Measurements from ENCODE around the gene MRPS21. TPM values are rescaled to one million over a fixed set of nuclear protein-coding genes. Genes with fewer than 3 reads are reported as not detected.

Gene MRPS21
- total RNA-seq, 1 donor from 2014 or later, result 65.0 TPM

DNA sequence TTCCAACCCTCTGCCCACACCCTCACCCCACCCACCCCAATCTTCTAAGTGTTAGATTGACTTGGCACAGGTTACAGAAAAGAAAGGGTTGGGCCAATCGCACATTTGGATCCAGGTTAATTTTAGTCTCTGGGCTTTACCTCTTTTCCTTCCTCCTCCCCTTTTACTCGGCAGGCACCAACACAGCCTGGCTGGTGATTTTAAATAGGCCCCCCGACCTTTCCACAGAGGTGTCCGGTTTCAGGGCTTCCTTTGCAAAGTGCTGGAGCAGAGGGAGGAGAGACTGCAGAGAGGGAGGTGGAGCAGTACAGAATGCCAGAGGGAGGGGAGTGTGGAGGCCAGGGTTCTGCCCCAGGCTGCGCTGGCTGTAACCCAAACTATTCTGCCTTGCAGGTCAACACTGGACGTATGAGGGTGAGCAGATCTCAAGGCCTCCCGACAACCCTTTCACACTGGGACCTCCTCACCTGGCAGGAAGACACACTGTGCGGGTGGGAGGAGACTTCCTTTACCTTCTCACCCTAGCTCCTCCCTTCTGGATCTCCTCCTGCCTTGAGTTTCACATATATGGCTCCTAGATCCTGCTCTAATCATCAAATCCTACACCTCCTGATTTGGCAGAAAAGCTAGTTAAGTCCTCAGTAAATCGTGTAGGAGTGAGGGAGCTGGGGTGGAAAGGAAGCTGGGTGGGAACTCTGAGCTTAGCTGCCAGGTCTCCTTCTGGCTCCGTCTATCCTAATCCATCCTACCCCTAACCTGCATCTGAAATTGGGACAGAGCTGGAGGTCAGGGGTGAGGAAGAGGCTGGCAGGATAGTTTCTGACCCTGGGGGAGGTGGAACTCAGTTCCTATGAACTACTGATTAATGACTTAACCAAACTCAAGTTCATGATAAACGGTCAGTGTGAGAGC is 33.6 kb upstream of the MRPS21 start:
- TF ChIP-seq EZH2 (IDR thresholded peaks at IDR 0.05; ENCODE audit: insufficient read depth, low read length), result no peak
- TF ChIP-seq, protein P1, sequence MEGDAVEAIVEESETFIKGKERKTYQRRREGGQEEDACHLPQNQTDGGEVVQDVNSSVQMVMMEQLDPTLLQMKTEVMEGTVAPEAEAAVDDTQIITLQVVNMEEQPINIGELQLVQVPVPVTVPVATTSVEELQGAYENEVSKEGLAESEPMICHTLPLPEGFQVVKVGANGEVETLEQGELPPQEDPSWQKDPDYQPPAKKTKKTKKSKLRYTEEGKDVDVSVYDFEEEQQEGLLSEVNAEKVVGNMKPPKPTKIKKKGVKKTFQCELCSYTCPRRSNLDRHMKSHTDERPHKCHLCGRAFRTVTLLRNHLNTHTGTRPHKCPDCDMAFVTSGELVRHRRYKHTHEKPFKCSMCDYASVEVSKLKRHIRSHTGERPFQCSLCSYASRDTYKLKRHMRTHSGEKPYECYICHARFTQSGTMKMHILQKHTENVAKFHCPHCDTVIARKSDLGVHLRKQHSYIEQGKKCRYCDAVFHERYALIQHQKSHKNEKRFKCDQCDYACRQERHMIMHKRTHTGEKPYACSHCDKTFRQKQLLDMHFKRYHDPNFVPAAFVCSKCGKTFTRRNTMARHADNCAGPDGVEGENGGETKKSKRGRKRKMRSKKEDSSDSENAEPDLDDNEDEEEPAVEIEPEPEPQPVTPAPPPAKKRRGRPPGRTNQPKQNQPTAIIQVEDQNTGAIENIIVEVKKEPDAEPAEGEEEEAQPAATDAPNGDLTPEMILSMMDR (IDR thresholded peaks at IDR 0.05; ENCODE audit: insufficient read depth, low read depth, low read length), result no peak
- Mint-ChIP-seq H3K27ac (ENCODE audit: unreplicated experiment) (peak overlapping the region; percentile 11), H3K4me1 (ENCODE audit: low read depth, unreplicated experiment) (peaks cover 49% of the 10 kb centered on the region), H3K9me3 (ENCODE audit: unreplicated experiment) (no peaks in the 10 kb centered on the region), H3K27me3 (ENCODE audit: low read depth, unreplicated experiment) (no peaks in the 10 kb centered on the region), H3K4me3 (ENCODE audit: unreplicated experiment) (peak overlapping the region; percentile 77), H3K36me3 (ENCODE audit: low read depth, unreplicated experiment) (no peaks in the 10 kb centered on the region)
- H2AFZ ChIP-seq (ENCODE audit: low read depth, low read length), result no peak overlapping the region
- peaks cover 8% of the 10 kb centered on the region for H3K36me3 ChIP-seq (ENCODE audit: insufficient read depth, low read length)
- H3K4me1 ChIP-seq (ENCODE audit: insufficient read depth, low read length), result peaks cover 25% of the 10 kb centered on the region
- H3K9me3 ChIP-seq (ENCODE audit: insufficient read depth, low read depth, low read length), result no peaks in the 10 kb centered on the region
- DNase-seq (ENCODE audit: low read depth) (no peak), FAIRE-seq (no peak)
- no peak overlapping the region for H3K27ac ChIP-seq (ENCODE audit: low read depth, low read length)
- H4K20me1 ChIP-seq (ENCODE audit: insufficient read depth, low read length), result no peaks in the 10 kb centered on the region
- no peak overlapping the region for H3K9ac ChIP-seq (ENCODE audit: low read length)
- no peaks in the 10 kb centered on the region for H3K79me2 ChIP-seq (ENCODE audit: insufficient read depth, low read length)
- H3K4me2 ChIP-seq (ENCODE audit: low read length), result peak overlapping the region; percentile 6
- no peak overlapping the region for H3K4me3 ChIP-seq (ENCODE audit: insufficient read depth, low read depth, low read length)
- peaks cover 28% of the 10 kb centered on the region for H3K27me3 ChIP-seq (ENCODE audit: insufficient read depth, low read length)

DNA sequence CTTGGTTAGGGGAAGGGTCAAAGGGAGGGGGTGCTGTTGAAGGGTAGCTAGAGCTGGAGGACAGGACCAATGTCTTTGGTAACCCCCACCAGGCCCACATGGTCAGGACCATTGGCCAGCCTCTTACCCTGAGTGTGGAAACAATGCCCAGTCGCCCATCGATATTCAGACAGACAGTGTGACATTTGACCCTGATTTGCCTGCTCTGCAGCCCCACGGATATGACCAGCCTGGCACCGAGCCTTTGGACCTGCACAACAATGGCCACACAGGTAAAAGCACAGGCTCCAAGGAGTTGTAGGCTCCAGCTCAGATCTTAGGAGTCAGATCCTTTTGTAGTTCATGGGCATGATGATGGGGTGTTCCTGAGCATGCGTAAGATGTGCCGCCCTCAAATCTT is 32.3 kb upstream of the MRPS21 start:
- no peaks in the 10 kb centered on the region for H3K36me3 Mint-ChIP-seq (ENCODE audit: low read depth, unreplicated experiment)
- no peak overlapping the region for H3K9ac ChIP-seq (ENCODE audit: low read length)
- H3K27me3 ChIP-seq (ENCODE audit: insufficient read depth, low read length), result peaks cover 28% of the 10 kb centered on the region
- no peak overlapping the region for H3K27ac ChIP-seq (ENCODE audit: low read depth, low read length)
- FAIRE-seq (no peak), DNase-seq (ENCODE audit: low read depth) (no peak)
- H3K4me3 Mint-ChIP-seq (ENCODE audit: unreplicated experiment), result no peak overlapping the region
- H3K9me3 ChIP-seq (ENCODE audit: insufficient read depth, low read depth, low read length), result no peaks in the 10 kb centered on the region
- TF ChIP-seq EZH2 (IDR thresholded peaks at IDR 0.05; ENCODE audit: insufficient read depth, low read length), result no peak
- TF ChIP-seq, protein P1 (IDR thresholded peaks at IDR 0.05; ENCODE audit: insufficient read depth, low read depth, low read length), result no peak
- peaks cover 12% of the 10 kb centered on the region for H3K36me3 ChIP-seq (ENCODE audit: insufficient read depth, low read length)
- no peak overlapping the region for H2AFZ ChIP-seq (ENCODE audit: low read depth, low read length)
- H3K4me3 ChIP-seq (ENCODE audit: insufficient read depth, low read depth, low read length), result no peak overlapping the region
- H3K27ac Mint-ChIP-seq (ENCODE audit: unreplicated experiment), result no peak overlapping the region
- peaks cover 3% of the 10 kb centered on the region for H3K79me2 ChIP-seq (ENCODE audit: insufficient read depth, low read length)
- no peaks in the 10 kb centered on the region for H3K27me3 Mint-ChIP-seq (ENCODE audit: low read depth, unreplicated experiment)
- H4K20me1 ChIP-seq (ENCODE audit: insufficient read depth, low read length), result no peaks in the 10 kb centered on the region
- no peak overlapping the region for H3K4me2 ChIP-seq (ENCODE audit: low read length)
- H3K4me1 ChIP-seq (ENCODE audit: insufficient read depth, low read length), result peaks cover 16% of the 10 kb centered on the region
- H3K4me1 Mint-ChIP-seq (ENCODE audit: low read depth, unreplicated experiment), result peaks cover 42% of the 10 kb centered on the region
- H3K9me3 Mint-ChIP-seq (ENCODE audit: unreplicated experiment), result no peaks in the 10 kb centered on the region

All from astrocyte (in vitro differentiated cells and primary cell).